Nephron (organoid): ENCODE measurements around the gene RTEL1.

Experiments
- H3K27ac Mint-ChIP-seq, 3 experiments: 2 replicates each; pipeline ENCODE4 v1.8.0; 2020; ENCODE audit warnings: mixed read lengths in 3 of 3, mild to moderate bottlenecking in 2 of 3, moderate library complexity in 1 of 3
- H3K27me3 Mint-ChIP-seq: 2 replicates; pipeline ENCODE4 v1.8.0; 2021; ENCODE audit warnings: low read depth, mild to moderate bottlenecking, moderate library complexity, mixed read lengths
- H3K36me3 Mint-ChIP-seq: 2 replicates; pipeline ENCODE4 v1.8.0; 2020; ENCODE audit warnings: low read depth, mixed read lengths
- H3K4me1 Mint-ChIP-seq: 2 replicates; pipeline ENCODE4 v1.8.0; 2020; ENCODE audit warnings: mixed read lengths
- H3K4me3 Mint-ChIP-seq, 3 experiments: 2 replicates each; pipeline ENCODE4 v1.8.0; 2020; ENCODE audit warnings: mild to moderate bottlenecking in 3 of 3, mixed read lengths in 3 of 3, moderate library complexity in 2 of 3
- H3K9me3 Mint-ChIP-seq: 2 replicates; pipeline ENCODE4 v1.8.0; 2020; ENCODE audit warnings: mixed read lengths
- CTCF ChIP-seq, 3 experiments: fragments of 200-600 bp; sonication (generic); IDR thresholded peaks; one replicate each; pipeline ENCODE4 v1.5.0; 2021; ENCODE audit warnings: antibody characterized with exemption in 3 of 3; ENCODE audit not compliant: unreplicated experiment in 3 of 3

The RTEL1 gene

GRCh38 chr20:63681609-63682142 is 23.6 kb downstream of the RTEL1 start:
- no peak for TF ChIP-seq CTCF (IDR thresholded peaks at IDR 0.05; ENCODE audit: unreplicated experiment in 3 of 3)
- Mint-ChIP-seq H3K4me3 (no peak overlapping the region), H3K4me1 (no peaks in the 10 kb centered on the region), H3K27ac (no peak overlapping the region), H3K9me3 (no peaks in the 10 kb centered on the region), H3K27me3 (no peaks in the 10 kb centered on the region), H3K36me3 (peaks cover 16% of the 10 kb centered on the region)

GRCh38 chr20:63682384-63683139 is 24.4 kb downstream of the RTEL1 start:
- Mint-ChIP-seq H3K4me1 (no peaks in the 10 kb centered on the region), H3K27ac (no peak overlapping the region), H3K4me3 (no peak overlapping the region), H3K9me3 (no peaks in the 10 kb centered on the region), H3K27me3 (no peaks in the 10 kb centered on the region), H3K36me3 (peaks cover 12% of the 10 kb centered on the region)
- TF ChIP-seq CTCF (IDR thresholded peaks at IDR 0.05; ENCODE audit: unreplicated experiment in 3 of 3), result no peak

DNA sequence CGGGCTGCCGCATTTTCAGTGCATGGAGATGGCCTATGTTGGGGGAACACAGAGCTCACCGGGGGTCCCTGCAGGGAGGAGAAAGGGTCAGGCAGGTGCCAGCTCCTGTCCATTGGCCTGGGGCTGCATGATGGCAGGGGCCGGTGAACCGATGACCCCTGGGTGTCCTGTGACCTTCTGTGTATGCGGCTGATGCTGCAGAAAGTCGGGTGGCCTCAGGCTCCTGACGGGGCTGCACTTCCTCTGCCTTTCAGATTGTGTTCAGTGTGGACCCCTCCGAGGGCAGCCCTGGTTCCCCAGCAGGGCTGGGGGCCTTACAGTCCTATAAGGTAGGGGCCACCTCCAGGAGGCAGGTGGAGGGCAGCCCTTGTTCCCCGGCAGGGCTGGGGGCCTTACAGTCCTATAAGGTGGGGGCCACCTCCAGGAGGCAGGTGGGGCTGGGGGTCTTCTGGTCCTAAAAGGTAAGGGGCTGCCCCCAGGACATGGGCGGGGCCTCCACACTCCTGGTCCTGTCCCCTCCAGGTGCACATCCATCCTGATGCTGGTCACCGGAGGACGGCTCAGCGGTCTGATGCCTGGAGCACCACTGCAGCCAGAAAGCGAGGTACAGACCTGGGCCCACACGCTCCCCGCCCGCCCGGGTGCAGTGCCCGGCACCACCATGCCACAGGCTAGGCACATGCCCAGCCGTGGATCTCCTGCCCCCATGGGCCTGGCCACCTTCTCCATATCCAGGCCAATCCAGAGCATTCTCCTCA is 27.3 kb downstream of the RTEL1 start:
- peaks cover 4% of the 10 kb centered on the region for H3K36me3 Mint-ChIP-seq
- no peaks in the 10 kb centered on the region for H3K9me3 Mint-ChIP-seq
- H3K4me3 Mint-ChIP-seq, result no peak overlapping the region
- H3K4me1 Mint-ChIP-seq, result no peaks in the 10 kb centered on the region
- no peak for TF ChIP-seq CTCF (IDR thresholded peaks at IDR 0.05; ENCODE audit: unreplicated experiment in 3 of 3)
- H3K27me3 Mint-ChIP-seq, result no peaks in the 10 kb centered on the region
- no peak overlapping the region for H3K27ac Mint-ChIP-seq

DNA sequence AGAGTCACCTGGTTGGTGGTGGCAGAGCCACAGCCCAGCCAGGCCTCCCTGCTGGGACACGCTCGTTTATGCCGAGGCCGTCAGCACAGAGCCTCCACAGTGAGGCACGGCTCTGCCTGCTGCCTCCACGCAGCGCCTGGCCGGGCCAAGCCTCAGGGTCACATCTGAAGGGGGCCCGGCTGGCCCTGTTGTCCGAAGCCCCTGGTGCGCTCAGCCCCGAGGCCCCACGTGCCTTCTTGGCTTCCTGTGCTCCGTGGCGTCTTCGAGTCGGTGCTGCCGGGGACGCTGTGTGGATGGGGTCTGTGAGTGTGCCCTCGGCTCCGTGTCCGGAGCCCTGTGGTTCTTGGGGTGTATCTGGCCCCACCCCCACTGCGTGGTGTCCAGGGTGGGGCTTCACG is 28.0 kb downstream of the RTEL1 start:
- Mint-ChIP-seq H3K27ac (peak overlapping the region in 1 of 3 experiments; percentile 45), H3K27me3 (no peaks in the 10 kb centered on the region), H3K9me3 (no peaks in the 10 kb centered on the region), H3K36me3 (peaks cover 4% of the 10 kb centered on the region), H3K4me3 (no peak overlapping the region), H3K4me1 (no peaks in the 10 kb centered on the region)
- no peak for TF ChIP-seq CTCF (IDR thresholded peaks at IDR 0.05; ENCODE audit: unreplicated experiment in 3 of 3)

DNA sequence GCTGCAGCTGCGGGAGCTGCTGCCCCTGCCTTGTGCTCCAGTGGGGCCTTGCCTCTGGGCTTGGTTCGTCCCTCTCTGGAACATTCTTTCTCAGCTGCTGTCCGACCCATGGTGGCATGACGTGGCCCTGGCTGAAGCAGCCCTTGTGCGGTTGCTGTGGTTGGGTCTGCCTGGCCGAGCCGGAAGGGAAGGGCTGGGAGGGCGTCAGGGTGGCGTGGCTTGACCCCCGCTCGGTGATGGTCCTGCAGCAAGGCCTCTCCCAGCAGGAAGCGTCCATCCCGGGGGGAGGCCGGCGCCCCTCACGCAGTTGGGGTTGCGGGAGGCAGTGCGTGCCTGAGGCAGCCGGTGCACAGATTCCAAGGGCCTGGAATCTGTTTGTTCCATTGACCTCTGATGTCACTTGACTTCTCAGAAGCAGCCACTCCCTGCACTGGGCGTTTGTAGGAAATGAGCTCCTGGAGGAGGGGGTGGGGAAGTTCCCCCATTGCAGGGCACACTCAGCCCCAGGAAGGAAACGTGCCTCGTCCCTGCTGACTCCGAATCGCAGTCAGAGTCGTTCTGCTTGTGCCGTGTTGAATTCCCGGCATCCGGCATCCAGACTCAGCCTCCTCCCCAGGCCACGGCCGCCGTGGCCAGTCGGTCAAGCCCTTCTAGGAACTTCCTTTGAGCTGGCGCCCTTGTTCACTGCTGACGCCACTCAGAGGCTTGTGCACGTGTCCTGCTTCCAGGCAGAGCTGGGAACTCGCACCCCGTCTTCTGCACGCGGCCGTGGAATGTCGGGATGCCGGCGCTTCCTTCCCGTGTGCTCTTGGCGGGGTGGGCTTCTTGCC is 28.6 kb downstream of the RTEL1 start:
- Mint-ChIP-seq H3K27ac (peak overlapping the region in 1 of 3 experiments; percentile 45), H3K27me3 (no peaks in the 10 kb centered on the region), H3K9me3 (no peaks in the 10 kb centered on the region), H3K4me1 (no peaks in the 10 kb centered on the region), H3K36me3 (peaks cover 4% of the 10 kb centered on the region), H3K4me3 (no peak overlapping the region)
- no peak for TF ChIP-seq CTCF (IDR thresholded peaks at IDR 0.05; ENCODE audit: unreplicated experiment in 3 of 3)
